Uterus (tissue), 4 donors: ENCODE results near the gene ANO6. TPM values are rescaled to one million over a fixed set of nuclear protein-coding genes. Genes with fewer than 3 reads are reported as not detected.

Source experiments
- DNase-seq, 2 donors: peaks; one replicate each; pipeline ENCODE4 v3.0.0-alpha.2; 2019 to 2020
- H3K27ac ChIP-seq, 2 donors: fragments of 200-600 bp; sonication (generic); 1 replicate in 1 of 2; 2 replicates in 1 of 2; pipeline ENCODE4 v1.5.1; 2016 to 2018
- H3K27me3 ChIP-seq, 2 donors: fragments of 200-600 bp; sonication (generic); one replicate each; pipeline ENCODE4 v1.5.1; 2018 to 2019; ENCODE audit warnings: control low read depth in 1 of 2
- H3K36me3 ChIP-seq, 2 donors: fragments of 200-600 bp; sonication (generic); one replicate each; pipeline ENCODE4 v1.5.1; 2019; ENCODE audit warnings: control low read depth in 1 of 2
- H3K4me1 ChIP-seq, 2 donors: fragments of 200-600 bp; sonication (generic); one replicate each; pipeline ENCODE4 v1.5.1; 2018 to 2019; ENCODE audit warnings: control low read depth in 1 of 2
- H3K4me3 ChIP-seq, 2 donors: fragments of 200-600 bp; sonication (generic); 1 replicate in 1 of 2; 2 replicates in 1 of 2; pipeline ENCODE4 v1.5.1; 2018 to 2019; ENCODE audit warnings: mild to moderate bottlenecking in 1 of 2
- H3K9me3 ChIP-seq, 2 donors: fragments of 200-600 bp; sonication (generic); one replicate each; pipeline ENCODE4 v1.5.1; 2019; ENCODE audit warnings: control low read depth in 1 of 2
- CTCF ChIP-seq, 4 experiments: fragments of 200-600 bp in 2 of 4; fragments of 450-650 bp in 2 of 4; sonication (generic) in 2 of 4; IDR thresholded peaks; one replicate each; pipeline ENCODE4 v1.5.1; 2016 to 2019; ENCODE audit warnings: antibody characterized with exemption in 4 of 4, mild to moderate bottlenecking in 2 of 4, moderate library complexity in 1 of 4
- POLR2A ChIP-seq, 2 donors: fragments of 450-650 bp; IDR thresholded peaks; one replicate each; pipeline ENCODE4 v1.6.1; 2016; ENCODE audit warnings: antibody characterized with exemption in 2 of 2, mild to moderate bottlenecking in 1 of 2, moderate library complexity in 1 of 2
- intact Hi-C: fragments of 100-400 bp; cut with DNase I; formaldehyde crosslinking; loops from one replicate; pipeline ENCODE4 v1.15.1; 2023; ENCODE audit warnings: low total_unique reads
- total RNA-seq, 4 donors: library from RNA; depleted of rRNA in 3 of 4; stranded (reverse); fragments of >200 nt in 3 of 4; gene quantifications; one replicate each; pipeline versions ENCODE4 v1.1.0 to v1.2.4, GENCODE V29; 2014 to 2023
- donor health status: DM: yes; HTN: yes; CAD: no.

Gene ANO6
- total RNA-seq, 4 donors from 2014 or later: 53.8 to 125 (median 75.9) TPM

GRCh38 chr12:45242180-45242579 lies 26.3 kb downstream of the ANO6 start:
- intact Hi-C loops: no loop called here
- Histone ChIP-seq H3K9me3 (no peaks in the 10 kb centered on the region), H3K27me3 (no peaks in the 10 kb centered on the region), H3K36me3 (no peaks in the 10 kb centered on the region), H3K4me1 (no peaks in the 10 kb centered on the region), H3K27ac (no peak overlapping the region), H3K4me3 (no peak overlapping the region)
- no peak for TF ChIP-seq CTCF (IDR thresholded peaks at IDR 0.05)
- DNase-seq: no peak

- Histone ChIP-seq H3K4me1 (no peaks in the 10 kb centered on the region), H3K27me3 (no peaks in the 10 kb centered on the region), H3K27ac (peak overlapping the region in 1 of 2 donors; percentile 5), H3K9me3 (no peaks in the 10 kb centered on the region), H3K36me3 (no peaks in the 10 kb centered on the region), H3K4me3 (no peak overlapping the region)
- TF ChIP-seq CTCF (IDR thresholded peaks at IDR 0.05) (no peak), POLR2A (IDR thresholded peaks at IDR 0.05) (no peak)
- no peak for DNase-seq
- intact Hi-C loops: no loop called here
Observed at GRCh38 chr12:45243963-45244362, 28.1 kb downstream of the ANO6 start.

GRCh38 chr12:45244561-45245343 lies 28.9 kb downstream of the ANO6 start:
- Histone ChIP-seq H3K4me1 (no peaks in the 10 kb centered on the region), H3K4me3 (no peak overlapping the region), H3K27ac (peak overlapping the region in 1 of 2 donors; percentile 5), H3K9me3 (no peaks in the 10 kb centered on the region), H3K27me3 (no peaks in the 10 kb centered on the region), H3K36me3 (no peaks in the 10 kb centered on the region)
- intact Hi-C loops: no loop called here
- no peak for DNase-seq
- TF ChIP-seq CTCF (IDR thresholded peaks at IDR 0.05) (no peak), POLR2A (IDR thresholded peaks at IDR 0.05) (no peak)

- no peaks in the 10 kb centered on the region for H3K27me3 ChIP-seq
- H3K4me3 ChIP-seq: no peak overlapping the region
- H3K4me1 ChIP-seq: no peaks in the 10 kb centered on the region
- no peaks in the 10 kb centered on the region for H3K9me3 ChIP-seq
- TF ChIP-seq POLR2A (IDR thresholded peaks at IDR 0.05): no peak
- intact Hi-C loops: no loop called here
- DNase-seq: no peak
- no peak overlapping the region for H3K27ac ChIP-seq
- no peaks in the 10 kb centered on the region for H3K36me3 ChIP-seq
Observed at GRCh38 chr12:45246236-45246635, 30.3 kb downstream of the ANO6 start.

GRCh38 chr12:45247589-45247988 lies 31.7 kb downstream of the ANO6 start:
- H3K4me3 ChIP-seq: no peak overlapping the region
- peaks cover 0 to 4% of the 10 kb centered on the region in 2 donors for H3K4me1 ChIP-seq
- H3K27ac ChIP-seq: no peak overlapping the region
- H3K36me3 ChIP-seq: no peaks in the 10 kb centered on the region
- TF ChIP-seq CTCF (IDR thresholded peaks at IDR 0.05) (no peak), POLR2A (IDR thresholded peaks at IDR 0.05) (no peak)
- DNase-seq: no peak
- intact Hi-C loops: no loop called here
- no peaks in the 10 kb centered on the region for H3K9me3 ChIP-seq
- H3K27me3 ChIP-seq: no peaks in the 10 kb centered on the region
